Skeletal muscle tissue (tissue), 4 donors: ENCODE results near the gene LIME1. TPM values are rescaled to one million over a fixed set of nuclear protein-coding genes. Genes with fewer than 3 reads are reported as not detected.

ENCODE experiments used
- H3K27ac ChIP-seq: one replicate; pipeline ENCODE4 v1.7.0; 2013; ENCODE audit warnings: mild to moderate bottlenecking, low read depth, low read length, inconsistent platforms
- H3K27me3 ChIP-seq, 3 donors: one replicate each; pipeline ENCODE4 v1.7.0; 2013; ENCODE audit warnings: low read length in 3 of 3; ENCODE audit not compliant: control insufficient read depth in 3 of 3, insufficient read depth in 3 of 3
- H3K36me3 ChIP-seq, 3 donors: one replicate each; pipeline ENCODE4 v1.7.0; 2013; ENCODE audit warnings: low read length in 3 of 3; ENCODE audit not compliant: control insufficient read depth in 3 of 3, insufficient read depth in 3 of 3
- H3K4me1 ChIP-seq, 3 donors: one replicate each; pipeline ENCODE4 v1.7.0; 2013; ENCODE audit warnings: low read length in 3 of 3, mild to moderate bottlenecking in 3 of 3; ENCODE audit not compliant: control insufficient read depth in 3 of 3, insufficient read depth in 3 of 3
- H3K4me3 ChIP-seq, 3 donors: one replicate each; pipeline ENCODE4 v1.7.0; 2013; ENCODE audit warnings: low read length in 3 of 3
- H3K9ac ChIP-seq, 3 donors: one replicate each; pipeline ENCODE4 v1.7.0; 2013; ENCODE audit warnings: low read length in 3 of 3, mild to moderate bottlenecking in 3 of 3, moderate library complexity in 2 of 3, low read depth in 1 of 3
- H3K9me3 ChIP-seq, 3 donors: one replicate each; pipeline ENCODE4 v1.7.0; 2013; ENCODE audit warnings: low read length in 3 of 3; ENCODE audit not compliant: control insufficient read depth in 3 of 3
- total RNA-seq: library from RNA; depleted of rRNA; stranded (reverse); fragments of >200 nt; gene quantifications from one replicate; pipeline ENCODE4 v1.2.3, GENCODE V29; 2014
- donor health status: Osteomylitis.

LIME1 gene
- total RNA-seq, 1 donor from 2014 or later, result 0.52 TPM

GRCh38 chr20:63733117-63733516 is 3.3 kb upstream of the LIME1 start:
- Histone ChIP-seq H3K36me3 (peaks cover 30 to 32% (median 31%) of the 10 kb centered on the region in 3 donors), H3K27me3 (no peaks in the 10 kb centered on the region), H3K4me3 (no peak overlapping the region), H3K9ac (no peak overlapping the region), H3K27ac (no peak overlapping the region), H3K4me1 (peaks cover under 1 to 8% (median 5%) of the 10 kb centered on the region in 3 donors), H3K9me3 (no peaks in the 10 kb centered on the region)

DNA sequence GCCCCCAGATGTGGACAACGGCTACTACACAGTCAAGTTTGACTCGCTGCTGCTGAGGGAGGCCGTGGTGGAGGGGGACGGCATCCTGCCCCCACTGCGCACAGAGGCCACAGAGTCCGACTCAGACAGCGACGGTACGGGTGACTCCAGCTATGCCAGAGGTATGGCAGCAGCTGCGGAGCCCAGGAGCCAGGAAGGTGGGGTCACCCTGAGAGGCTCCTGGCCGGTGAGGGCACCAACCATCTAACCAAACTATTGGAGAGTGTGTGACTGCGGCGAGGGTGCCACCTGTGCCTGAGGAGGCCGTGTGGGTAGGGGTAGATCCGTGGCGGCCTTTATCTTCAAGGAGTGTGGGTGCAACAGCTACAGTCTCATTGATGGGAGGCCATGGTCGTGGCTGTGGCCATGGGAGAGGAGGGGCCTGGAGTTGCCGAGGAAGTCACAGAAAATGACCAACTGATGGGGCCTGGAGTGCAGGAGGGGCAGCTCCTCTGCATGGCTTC is 2.8 kb upstream of the LIME1 start:
- peaks cover 27 to 31% (median 30%) of the 10 kb centered on the region in 3 donors for H3K36me3 ChIP-seq
- H3K27me3 ChIP-seq, result no peaks in the 10 kb centered on the region
- H3K4me1 ChIP-seq, result peaks cover 6 to 13% (median 10%) of the 10 kb centered on the region in 3 donors
- H3K9ac ChIP-seq, result no peak overlapping the region
- H3K9me3 ChIP-seq, result no peaks in the 10 kb centered on the region
- no peak overlapping the region for H3K27ac ChIP-seq
- H3K4me3 ChIP-seq, result no peak overlapping the region

DNA sequence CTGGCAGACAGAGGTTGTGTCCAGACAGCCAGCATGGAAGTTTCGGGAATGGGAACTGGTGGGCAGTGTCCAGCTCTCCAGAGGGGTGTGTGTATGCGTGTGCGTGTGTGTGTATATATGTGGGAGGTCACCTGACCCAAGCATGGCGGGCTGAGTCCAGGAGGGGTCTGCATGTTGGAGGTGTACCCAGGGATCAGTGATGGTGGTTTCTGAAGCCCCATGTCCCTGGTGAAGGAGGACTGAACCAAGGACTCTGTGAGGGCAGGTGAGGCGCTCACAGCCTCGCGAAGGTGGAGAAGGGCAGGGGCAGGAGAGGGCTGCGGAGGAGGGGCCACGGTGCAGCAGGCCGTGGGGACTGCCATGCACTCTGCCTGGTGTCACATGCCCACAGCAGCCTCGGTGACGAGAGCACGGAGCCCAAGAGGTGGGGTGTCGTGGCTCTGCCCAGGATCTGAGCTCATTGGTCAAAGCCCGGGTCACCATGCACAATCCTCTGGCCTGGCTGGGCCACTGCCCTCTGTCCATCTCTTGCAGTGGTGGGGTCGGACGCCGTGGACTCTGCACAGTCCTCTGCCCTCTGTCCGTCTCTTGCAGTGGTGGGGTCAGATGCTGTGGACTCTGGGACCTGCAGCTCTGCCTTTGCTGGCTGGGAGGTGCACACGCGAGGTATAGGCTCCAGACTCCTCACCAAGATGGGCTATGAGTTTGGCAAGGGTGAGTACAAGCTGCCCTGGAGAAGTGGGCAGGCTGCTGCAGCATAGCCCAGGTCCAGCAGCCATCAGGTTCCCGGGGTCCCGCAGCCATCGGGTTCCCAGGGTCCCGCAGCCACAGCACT is 2.1 kb upstream of the LIME1 start:
- no peaks in the 10 kb centered on the region for H3K9me3 ChIP-seq
- H3K36me3 ChIP-seq, result peaks cover 27 to 31% (median 30%) of the 10 kb centered on the region in 3 donors

GRCh38 chr20:63734946-63735858 is 1.3 kb upstream of the LIME1 start:
- no peak overlapping the region for H3K9ac ChIP-seq
- H3K4me1 ChIP-seq, result peaks cover 7 to 14% (median 13%) of the 10 kb centered on the region in 3 donors
- H3K27ac ChIP-seq, result no peak overlapping the region
- H3K4me3 ChIP-seq, result no peak overlapping the region
- no peaks in the 10 kb centered on the region for H3K9me3 ChIP-seq
- H3K27me3 ChIP-seq, result no peaks in the 10 kb centered on the region
- H3K36me3 ChIP-seq, result peaks cover 25 to 29% (median 25%) of the 10 kb centered on the region in 3 donors

More for the DNA sequence above, 2.1 kb upstream of the LIME1 start:
- no peak overlapping the region for H3K27ac ChIP-seq
- H3K27me3 ChIP-seq, result no peaks in the 10 kb centered on the region
- no peak overlapping the region for H3K9ac ChIP-seq
- H3K4me3 ChIP-seq, result no peak overlapping the region
- H3K4me1 ChIP-seq, result peaks cover 7 to 14% (median 14%) of the 10 kb centered on the region in 3 donors

GRCh38 chr20:63736893-63737694 is 630 bp downstream of the LIME1 start:
- Histone ChIP-seq H3K4me3 (no peak overlapping the region), H3K4me1 (peaks cover 22 to 28% (median 25%) of the 10 kb centered on the region in 3 donors), H3K9ac (no peak overlapping the region), H3K27ac (no peak overlapping the region), H3K36me3 (peaks cover 19 to 31% (median 25%) of the 10 kb centered on the region in 3 donors), H3K9me3 (no peaks in the 10 kb centered on the region), H3K27me3 (no peaks in the 10 kb centered on the region)

DNA sequence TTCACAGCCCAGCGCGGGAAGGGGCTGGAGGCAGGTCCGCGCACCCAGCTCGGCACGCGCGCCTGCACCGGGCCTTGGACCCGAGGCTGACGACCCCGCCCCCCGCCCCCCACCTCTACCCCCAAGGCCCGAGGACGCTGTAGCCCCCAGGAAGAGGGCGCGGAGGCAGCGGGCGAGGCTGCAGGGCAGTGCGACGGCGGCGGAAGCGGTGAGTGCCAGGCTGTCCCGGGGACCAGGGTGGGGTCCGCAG is 1.2 kb downstream of the LIME1 start:
- Histone ChIP-seq H3K36me3 (peaks cover 20 to 33% (median 25%) of the 10 kb centered on the region in 3 donors), H3K9me3 (no peaks in the 10 kb centered on the region), H3K4me1 (peaks cover 23 to 28% (median 27%) of the 10 kb centered on the region in 3 donors), H3K9ac (no peak overlapping the region), H3K4me3 (no peak overlapping the region), H3K27ac (no peak overlapping the region), H3K27me3 (no peaks in the 10 kb centered on the region)

GRCh38 chr20:63737945-63738686 is 1.7 kb downstream of the LIME1 start:
- H3K27me3 ChIP-seq, result no peaks in the 10 kb centered on the region
- no peaks in the 10 kb centered on the region for H3K9me3 ChIP-seq
- H3K36me3 ChIP-seq, result peaks cover 22 to 33% (median 26%) of the 10 kb centered on the region in 3 donors
- peak overlapping the region in 2 of 3 donors; percentile 93 to 94 for H3K9ac ChIP-seq
- peak overlapping the region; percentile 97 for H3K27ac ChIP-seq
- peaks cover 25 to 28% (median 27%) of the 10 kb centered on the region in 3 donors for H3K4me1 ChIP-seq
- H3K4me3 ChIP-seq, result peak overlapping the region in 2 of 3 donors; percentile 56 to 77

GRCh38 chr20:63738687-63739129 is 2.2 kb downstream of the LIME1 start:
- Histone ChIP-seq H3K36me3 (peaks cover 25 to 32% (median 25%) of the 10 kb centered on the region in 3 donors), H3K9me3 (no peaks in the 10 kb centered on the region), H3K4me1 (peaks cover 25 to 28% (median 27%) of the 10 kb centered on the region in 3 donors)

More at GRCh38 chr20:63738687-63739129, 2.2 kb downstream of the LIME1 start:
- Histone ChIP-seq H3K27ac (peak overlapping the region; percentile 97), H3K9ac (peak overlapping the region; percentile 72 to 94 (median 93)), H3K27me3 (no peaks in the 10 kb centered on the region), H3K4me3 (peak overlapping the region in 2 of 3 donors; percentile 76 to 77)
